Occipital lobe (tissue), 2 donors: ENCODE measurements around the gene SLC35G2. TPM values are rescaled to one million over a fixed set of nuclear protein-coding genes. Genes with fewer than 3 reads are reported as not detected.
A peak's percentile ranks its signal among the peaks of the same experiment; 100 is the strongest.
"Not testable (repeated sequence)": the region's sequence is repeated elsewhere in the genome, so short reads cannot be mapped to it uniquely, and the experiment has no call there.

ENCODE experiments used
- DNase-seq: peaks from one replicate; lab custom pipeline; 2025; lab: John Stamatoyannopoulos, UW
- total RNA-seq: library from RNA; depleted of rRNA; stranded (reverse); fragments of >200 nt; gene quantifications from one replicate; pipeline ENCODE4 v1.2.3, GENCODE V29; 2014

The SLC35G2 gene
- total RNA-seq, 1 donor from 2014 or later, result 14.7 TPM

GRCh38 chr3:136835089-136835812 is 16.3 kb downstream of the SLC35G2 start:
- no peak for DNase-seq

GRCh38 chr3:136835813-136836510 is 17.0 kb downstream of the SLC35G2 start:
- DNase-seq, result no peak

GRCh38 chr3:136836511-136837156 is 17.7 kb downstream of the SLC35G2 start:
- no peak for DNase-seq

GRCh38 chr3:136838641-136839555 is 20.0 kb downstream of the SLC35G2 start:
- no peak for DNase-seq

- DNase-seq, result no peak
Measured at GRCh38 chr3:136839556-136839931, 20.6 kb downstream of the SLC35G2 start.

GRCh38 chr3:136840252-136840651 is 21.3 kb downstream of the SLC35G2 start:
- no peak for DNase-seq

GRCh38 chr3:136842294-136842693 is 23.4 kb downstream of the SLC35G2 start:
- no peak for DNase-seq

- no peak for DNase-seq
Measured at GRCh38 chr3:136844724-136845123, 25.8 kb downstream of the SLC35G2 start.

GRCh38 chr3:136852180-136852579 is 33.3 kb downstream of the SLC35G2 start:
- no peak for DNase-seq

GRCh38 chr3:136856665-136857064 is 37.7 kb downstream of the SLC35G2 start:
- DNase-seq, result no peak

GRCh38 chr3:136858381-136858780 is 39.5 kb downstream of the SLC35G2 start:
- no peak for DNase-seq

- DNase-seq, result no peak
Measured at GRCh38 chr3:136860541-136860940, 41.6 kb downstream of the SLC35G2 start.

- peak; percentile 99 for DNase-seq
Measured at GRCh38 chr3:136861890-136862616, 43.1 kb downstream of the SLC35G2 start, which contains the start of gene NCK1. TSS of gene NCK1 (plus strand) at chr3:136862208. CDS start at chr3:136928002, 65,794 bp downstream.

- peak; percentile 53 for DNase-seq
Measured at GRCh38 chr3:136862617-136863322, 43.8 kb downstream of the SLC35G2 start.

GRCh38 chr3:136869282-136869681 is 50.4 kb downstream of the SLC35G2 start:
- no peak for DNase-seq

- DNase-seq, result not testable (repeated sequence)
Measured at GRCh38 chr3:136872258-136872657, 53.3 kb downstream of the SLC35G2 start.

- not testable (repeated sequence) for DNase-seq
Measured at GRCh38 chr3:136879510-136879909, 60.6 kb downstream of the SLC35G2 start.

GRCh38 chr3:136882571-136882970 is 63.6 kb downstream of the SLC35G2 start:
- no peak for DNase-seq

GRCh38 chr3:136883967-136884720 is 65.2 kb downstream of the SLC35G2 start:
- no peak for DNase-seq
